Thoracic aorta endothelial cell (primary cell): Measurements from ENCODE around the gene GTF2A1. TPM values are rescaled to one million over a fixed set of nuclear protein-coding genes. Genes with fewer than 3 reads are reported as not detected.

Source experiments
- small RNA-seq: library from RNA; depleted of rRNA; stranded (forward); fragments of <200 nt; gene quantifications from one replicate; pipeline ENCODE3, GENCODE V24; 2012
- total RNA-seq: library from RNA; depleted of rRNA; stranded (reverse); fragments of >200 nt; gene quantifications from 2 replicates; pipeline ENCODE4 v1.2.3, GENCODE V29; 2012

Gene GTF2A1
- total RNA-seq: 38.2 and 38.6 TPM in 2 replicates

GRCh38 chr14:81220830-81221578, at the start of gene GTF2A1:
GTF2A1 (minus strand) TSS chr14:81220959; CDS start chr14:81220518, 441 bp downstream.

Small RNAs within 50 kb of the gene (small RNA-seq; reads per million reads assigned to genes)
- gene DYNLL1P1 (not detected), gene SNORA79 (56.1 reads per million, percentile 98 among the genes with 10 or more reads in this experiment)

Other genes with a start within 250 kb of the GTF2A1 start
- gene STON2, start 179.4 kb upstream of the GTF2A1 start, total RNA-seq: 0.29 and 0.40 TPM in 2 replicates